NCI-H2196 treated with DMSO at 0.1 percent for 48 hours (cell line): ENCODE measurements around the gene MCTP1.
"Not testable (repeated sequence)": the region's sequence is repeated elsewhere in the genome, so short reads cannot be mapped to it uniquely, and the experiment has no call there.

ENCODE experiments used
- DNase-seq: peaks from one replicate; lab custom pipeline; 2025; ENCODE audit not compliant: unreplicated experiment; lab: John Stamatoyannopoulos, UW

MCTP1 gene

GRCh38 chr5:94830520-94830919 lies 454.4 kb downstream of the MCTP1 start:
- no peak for DNase-seq

- not testable (repeated sequence) for DNase-seq
These were observed 456.7 kb downstream of the MCTP1 start for GRCh38 chr5:94828222-94828621.

- no peak for DNase-seq
These were observed 464.4 kb downstream of the MCTP1 start for GRCh38 chr5:94820488-94820887.

- DNase-seq = no peak
These were observed 466.0 kb downstream of the MCTP1 start for GRCh38 chr5:94818904-94819303.

- no peak for DNase-seq
These were observed 469.4 kb downstream of the MCTP1 start for GRCh38 chr5:94815313-94816039.

GRCh38 chr5:94812232-94812631 lies 472.7 kb downstream of the MCTP1 start:
- DNase-seq = no peak

- DNase-seq = no peak
These were observed 473.6 kb downstream of the MCTP1 start for GRCh38 chr5:94811331-94811730.

GRCh38 chr5:94810877-94811276 lies 474.0 kb downstream of the MCTP1 start:
- DNase-seq = no peak

- DNase-seq = no peak
These were observed 474.6 kb downstream of the MCTP1 start for GRCh38 chr5:94810281-94810680.

GRCh38 chr5:94808497-94808896 lies 476.4 kb downstream of the MCTP1 start:
- DNase-seq = no peak

GRCh38 chr5:94807985-94808384 lies 476.9 kb downstream of the MCTP1 start:
- DNase-seq = no peak

GRCh38 chr5:94802450-94802849 lies 482.4 kb downstream of the MCTP1 start:
- no peak for DNase-seq

GRCh38 chr5:94796586-94796985 lies 488.3 kb downstream of the MCTP1 start:
- DNase-seq = no peak

GRCh38 chr5:94793816-94794198 lies 491.1 kb downstream of the MCTP1 start:
- no peak for DNase-seq

- no peak for DNase-seq
These were observed 491.6 kb downstream of the MCTP1 start for GRCh38 chr5:94793113-94793815.

- DNase-seq = no peak
These were observed 493.1 kb downstream of the MCTP1 start for GRCh38 chr5:94791829-94792228.

- no peak for DNase-seq
These were observed 496.4 kb downstream of the MCTP1 start for GRCh38 chr5:94788527-94788926.

- DNase-seq = no peak
These were observed 500.1 kb downstream of the MCTP1 start for GRCh38 chr5:94784536-94785505.

- DNase-seq = no peak
These were observed 502.5 kb downstream of the MCTP1 start for GRCh38 chr5:94782383-94782782.

- DNase-seq = no peak
These were observed 505.2 kb downstream of the MCTP1 start for GRCh38 chr5:94779684-94780083.

- no peak for DNase-seq
These were observed 506.2 kb downstream of the MCTP1 start for GRCh38 chr5:94778732-94779131.
